Lung (tissue), 12 donors: ENCODE results near the gene RAE1. TPM values are rescaled to one million over a fixed set of nuclear protein-coding genes. Genes with fewer than 3 reads are reported as not detected.

Experiments
- ATAC-seq: fragments of 200-7000 bp; cut with Tn5 transposase; one replicate; pipeline ENCODE4 v1.9.1; 2020; ENCODE audit warnings: moderate number of reproducible peaks; ENCODE audit not compliant: insufficient read depth, low FRiP score
- DNase-seq, 3 donors: peaks; one replicate each; pipeline ENCODE4 v3.0.0-alpha.2; 2013 to 2017
- H3K27ac ChIP-seq, 2 donors: one replicate each; pipeline ENCODE4 v1.5.1; 2013; ENCODE audit warnings: mild to moderate bottlenecking in 2 of 2, moderate library complexity in 2 of 2, control low read depth in 1 of 2, inconsistent platforms in 1 of 2, low read depth in 1 of 2, low read length in 1 of 2
- H3K27me3 ChIP-seq, 3 donors: one replicate each; pipeline ENCODE4 v1.5.1; 2013; ENCODE audit warnings: low read length in 2 of 3; ENCODE audit not compliant: control insufficient read depth in 3 of 3, insufficient read depth in 3 of 3
- H3K36me3 ChIP-seq, 4 donors: one replicate each; pipeline ENCODE4 v1.5.1; 2013; ENCODE audit warnings: low read length in 4 of 4, mild to moderate bottlenecking in 1 of 4, moderate library complexity in 1 of 4; ENCODE audit not compliant: control insufficient read depth in 4 of 4, insufficient read depth in 4 of 4
- H3K4me1 ChIP-seq, 5 donors: one replicate each; pipeline ENCODE4 v1.5.1; 2013; ENCODE audit warnings: low read length in 5 of 5, mild to moderate bottlenecking in 2 of 5, moderate library complexity in 1 of 5; ENCODE audit not compliant: control insufficient read depth in 5 of 5, insufficient read depth in 5 of 5
- H3K4me3 ChIP-seq: one replicate; pipeline ENCODE4 v1.5.1; 2013; ENCODE audit warnings: mild to moderate bottlenecking, control low read depth, moderate library complexity
- H3K9ac ChIP-seq, 2 donors: one replicate each; pipeline ENCODE4 v1.5.1; 2013; ENCODE audit warnings: low read length in 2 of 2, control low read depth in 1 of 2; ENCODE audit not compliant: insufficient read depth in 1 of 2
- H3K9me3 ChIP-seq, 4 donors: one replicate each; pipeline ENCODE4 v1.5.1; 2013; ENCODE audit warnings: low read length in 3 of 4, mild to moderate bottlenecking in 1 of 4, moderate library complexity in 1 of 4; ENCODE audit not compliant: control insufficient read depth in 4 of 4, insufficient read depth in 3 of 4
- WGBS, 2 donors: extraction: QIAGEN DNeasy Blood & Tissue Kit; methylation state at CpG; one replicate each; pipeline ENCODE4 v1.1.7; 2013; 5-methylcytosine and 5-hydroxymethylcytosine counted together
- polyA plus RNA-seq, 2 donors: library from polyadenylated mRNA; stranded (reverse); fragments of 200-250 nt; gene quantifications; one replicate each; pipeline ENCODE4 v1.2.1, GENCODE V29; 2013
- total RNA-seq, 2 donors: library from RNA; depleted of rRNA in 1 of 2; stranded (reverse); fragments of >200 nt in 1 of 2; gene quantifications; one replicate each; pipeline ENCODE4 v1.2.1, GENCODE V29; 2014 to 2021
- TF ChIP-seq, protein P1 (sequence below): IDR thresholded peaks from 2 replicates; pipeline ENCODE4 v1.5.1; 2012; ENCODE audit warnings: mild to moderate bottlenecking; ENCODE audit errors: control extremely low read depth, extremely low read depth
- donor health status: control.
- donor health status: control.
- donor health status: Bipolar disorder and iron deficiency.
- donor health status: healthy.
- donor health status: DM: yes; HTN: yes; CAD: no.

Gene RAE1
- total and polyA plus RNA-seq, 4 donors, result 9.7 to 31.0 (median 20.7) TPM

DNA sequence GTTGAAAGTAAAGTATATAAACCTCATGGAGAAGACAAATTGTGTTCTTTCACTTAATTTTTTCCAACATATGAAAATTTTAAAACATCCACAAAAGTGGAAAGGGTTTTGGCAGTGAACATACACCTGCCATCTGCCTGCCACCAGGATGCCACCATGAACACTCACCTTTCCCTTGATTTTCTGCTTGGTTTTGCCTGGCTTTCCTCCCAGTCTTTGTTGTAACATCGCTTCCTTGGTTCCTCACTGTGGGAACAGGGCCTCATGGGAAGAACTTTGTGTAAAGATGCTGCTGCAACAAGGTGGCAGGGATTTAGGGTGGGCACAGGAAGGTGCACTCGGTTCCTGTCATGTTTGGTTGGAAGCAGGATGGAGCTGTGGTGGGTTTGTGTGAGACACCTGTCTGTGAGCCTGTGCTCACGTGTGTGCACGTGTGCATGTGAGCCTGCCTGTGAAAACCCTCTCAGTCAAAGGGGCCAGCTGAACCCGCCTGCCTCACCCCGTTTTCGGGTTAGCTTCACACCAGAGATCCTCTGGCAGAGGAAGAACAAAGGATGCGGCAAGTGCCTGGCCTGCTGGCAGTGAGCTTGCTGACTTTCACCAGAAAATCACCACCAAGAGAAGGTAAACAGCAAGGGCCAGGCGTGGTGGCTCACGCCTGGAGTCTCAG, 29.2 kb downstream of the RAE1 start:
- DNase-seq (no peak), ATAC-seq (no peak)
- TF ChIP-seq, protein P1, sequence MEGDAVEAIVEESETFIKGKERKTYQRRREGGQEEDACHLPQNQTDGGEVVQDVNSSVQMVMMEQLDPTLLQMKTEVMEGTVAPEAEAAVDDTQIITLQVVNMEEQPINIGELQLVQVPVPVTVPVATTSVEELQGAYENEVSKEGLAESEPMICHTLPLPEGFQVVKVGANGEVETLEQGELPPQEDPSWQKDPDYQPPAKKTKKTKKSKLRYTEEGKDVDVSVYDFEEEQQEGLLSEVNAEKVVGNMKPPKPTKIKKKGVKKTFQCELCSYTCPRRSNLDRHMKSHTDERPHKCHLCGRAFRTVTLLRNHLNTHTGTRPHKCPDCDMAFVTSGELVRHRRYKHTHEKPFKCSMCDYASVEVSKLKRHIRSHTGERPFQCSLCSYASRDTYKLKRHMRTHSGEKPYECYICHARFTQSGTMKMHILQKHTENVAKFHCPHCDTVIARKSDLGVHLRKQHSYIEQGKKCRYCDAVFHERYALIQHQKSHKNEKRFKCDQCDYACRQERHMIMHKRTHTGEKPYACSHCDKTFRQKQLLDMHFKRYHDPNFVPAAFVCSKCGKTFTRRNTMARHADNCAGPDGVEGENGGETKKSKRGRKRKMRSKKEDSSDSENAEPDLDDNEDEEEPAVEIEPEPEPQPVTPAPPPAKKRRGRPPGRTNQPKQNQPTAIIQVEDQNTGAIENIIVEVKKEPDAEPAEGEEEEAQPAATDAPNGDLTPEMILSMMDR, result no peak
- peaks cover 10 to 28% (median 14%) of the 10 kb centered on the region in 4 donors for H3K36me3 ChIP-seq
- WGBS, 2 donors, result 87 to 89% methylated on average over 10 of the region's 10 CpGs
- no peaks in the 10 kb centered on the region for H3K27me3 ChIP-seq
- no peak overlapping the region for H3K27ac ChIP-seq
- H3K9ac ChIP-seq, result no peak overlapping the region
- peaks cover 0 to 5% (median 0%) of the 10 kb centered on the region in 5 donors for H3K4me1 ChIP-seq
- no peaks in the 10 kb centered on the region for H3K9me3 ChIP-seq
- no peak overlapping the region for H3K4me3 ChIP-seq

DNA sequence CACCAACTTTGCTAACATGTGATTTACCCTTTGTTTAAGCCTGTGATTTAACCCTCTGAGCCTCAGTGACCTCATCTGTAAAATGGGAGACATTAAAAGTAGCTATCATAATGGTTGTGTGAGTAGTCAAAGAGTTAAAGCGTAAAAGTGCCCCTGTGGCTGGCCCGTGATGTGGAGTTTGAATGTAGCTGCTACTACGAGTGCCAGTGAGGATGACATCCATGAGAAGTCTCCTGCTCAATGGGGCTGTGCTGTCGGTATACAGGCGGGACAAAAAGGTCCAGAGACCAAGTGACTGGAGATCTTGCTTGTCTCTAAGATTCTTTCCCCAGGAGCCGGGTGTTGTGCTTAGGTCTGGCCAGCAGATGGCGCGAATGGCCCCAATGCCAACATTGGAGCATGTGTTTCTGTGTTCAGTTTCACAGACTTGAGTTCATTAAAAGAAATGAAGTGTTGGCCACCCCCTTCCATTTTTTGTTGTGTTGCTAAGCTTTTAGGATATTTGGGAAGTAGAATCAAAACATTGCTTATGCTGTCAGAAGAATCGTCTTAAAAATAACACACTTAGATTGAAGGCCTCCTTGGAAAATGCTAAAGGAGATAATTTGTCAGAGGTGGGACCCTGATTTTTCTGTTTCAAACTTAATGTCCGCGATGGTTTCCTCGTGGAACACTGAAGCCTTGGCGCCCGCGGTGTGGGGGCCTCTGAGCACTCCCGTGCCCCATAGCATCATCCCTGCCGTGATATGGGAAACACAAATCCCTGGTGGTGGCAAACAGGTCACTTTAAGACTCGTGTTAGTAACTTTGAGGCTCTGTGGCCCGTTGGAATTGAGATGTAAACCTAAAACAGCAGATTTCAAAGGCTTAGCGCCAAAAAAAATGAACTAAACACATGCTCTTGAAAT, 30.8 kb downstream of the RAE1 start:
- Histone ChIP-seq H3K27ac (no peak overlapping the region), H3K36me3 (peaks cover 7 to 20% (median 10%) of the 10 kb centered on the region in 4 donors), H3K9me3 (peaks cover 0 to 4% (median 0%) of the 10 kb centered on the region in 4 donors), H3K27me3 (no peaks in the 10 kb centered on the region), H3K9ac (no peak overlapping the region), H3K4me1 (peaks cover 0 to 12% (median 0%) of the 10 kb centered on the region in 5 donors), H3K4me3 (no peak overlapping the region)
- 51 to 58% methylated on average over 20 of the region's 20 CpGs for WGBS, 2 donors
- TF ChIP-seq, protein P1, result peak; percentile 92
- DNase-seq (peak; percentile 82 to 86 (median 86)), ATAC-seq (no peak)

DNA sequence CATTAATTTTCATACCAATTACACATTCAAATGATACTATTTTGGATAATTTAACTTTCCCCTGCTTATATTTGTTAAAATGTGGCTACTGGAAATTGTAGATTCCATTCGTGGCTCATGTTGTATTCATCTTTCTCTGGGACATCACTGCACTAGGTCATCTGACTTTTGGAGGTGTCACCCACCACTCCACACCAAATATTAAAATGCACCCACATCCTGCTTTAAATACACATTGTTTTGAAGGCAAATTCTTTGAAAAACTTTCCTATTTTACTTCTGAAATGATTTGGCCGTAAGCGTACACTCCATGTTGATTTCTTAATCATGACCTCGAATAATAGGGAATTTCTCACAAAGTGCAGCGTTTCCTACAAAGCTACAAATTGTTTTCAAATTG, 31.5 kb downstream of the RAE1 start:
- 90% methylated on average over 5 of the region's 5 CpGs for WGBS, 2 donors
- H3K4me3 ChIP-seq, result no peak overlapping the region
- no peak overlapping the region for H3K27ac ChIP-seq
- ATAC-seq (no peak), DNase-seq (no peak)
- peaks cover 0 to 4% (median 0%) of the 10 kb centered on the region in 4 donors for H3K9me3 ChIP-seq
- no peak overlapping the region for H3K9ac ChIP-seq
- H3K4me1 ChIP-seq, result peaks cover 0 to 12% (median 0%) of the 10 kb centered on the region in 5 donors
- no peaks in the 10 kb centered on the region for H3K27me3 ChIP-seq
- peaks cover 5 to 14% (median 6%) of the 10 kb centered on the region in 4 donors for H3K36me3 ChIP-seq
- TF ChIP-seq, protein P1, result no peak
